LNCaP clone FGC (cell line): ENCODE data around the gene AP1M1.

Source experiments
- DNase-seq: peaks from one replicate; pipeline ENCODE4 v3.0.0-alpha.2; 2011; ENCODE audit warnings: low read depth
- H3K4me3 ChIP-seq: 2 replicates; pipeline ENCODE4 v1.5.1; 2011; ENCODE audit warnings: mild to moderate bottlenecking, low read depth, low read length, control low read depth
- TF ChIP-seq, protein P1 (sequence below): IDR thresholded peaks from 2 replicates; pipeline ENCODE4 v1.5.1; 2012; ENCODE audit warnings: mild to moderate bottlenecking; ENCODE audit not compliant: control insufficient read depth, insufficient read depth; ENCODE audit errors: extremely low read depth

AP1M1 gene

DNA sequence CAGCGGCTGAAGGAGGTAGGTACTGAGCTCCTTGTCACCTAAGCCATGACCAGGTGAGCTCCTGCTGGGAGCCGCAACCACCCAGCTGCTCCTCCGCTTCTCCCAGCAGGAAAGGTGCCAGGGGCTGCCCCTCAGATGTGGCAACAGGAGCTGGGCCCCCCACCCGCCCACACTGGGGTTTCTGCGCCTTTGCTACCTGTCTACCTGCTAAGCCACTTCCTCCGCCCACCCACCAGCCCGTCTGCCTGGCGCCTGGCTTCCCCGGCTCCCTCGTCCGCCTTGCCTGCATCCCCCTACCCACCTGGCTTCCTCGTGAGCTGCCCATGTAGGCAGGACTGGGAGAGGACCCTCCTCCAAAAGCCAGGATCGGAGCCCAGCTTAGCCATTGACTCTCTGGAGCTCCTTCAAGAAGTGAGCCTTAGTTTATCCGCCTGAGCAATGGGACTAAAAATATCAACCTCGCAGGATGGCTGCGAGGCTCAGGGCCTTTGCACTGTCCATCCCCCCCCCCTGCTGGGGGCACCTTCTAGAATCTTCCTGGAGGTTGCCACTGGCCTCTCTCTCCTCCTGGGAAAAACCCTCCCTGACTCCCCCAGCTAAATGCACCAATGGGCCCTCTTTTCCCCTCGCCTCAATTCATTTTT is 71.1 kb downstream of the AP1M1 start:
- TF ChIP-seq, protein P1, sequence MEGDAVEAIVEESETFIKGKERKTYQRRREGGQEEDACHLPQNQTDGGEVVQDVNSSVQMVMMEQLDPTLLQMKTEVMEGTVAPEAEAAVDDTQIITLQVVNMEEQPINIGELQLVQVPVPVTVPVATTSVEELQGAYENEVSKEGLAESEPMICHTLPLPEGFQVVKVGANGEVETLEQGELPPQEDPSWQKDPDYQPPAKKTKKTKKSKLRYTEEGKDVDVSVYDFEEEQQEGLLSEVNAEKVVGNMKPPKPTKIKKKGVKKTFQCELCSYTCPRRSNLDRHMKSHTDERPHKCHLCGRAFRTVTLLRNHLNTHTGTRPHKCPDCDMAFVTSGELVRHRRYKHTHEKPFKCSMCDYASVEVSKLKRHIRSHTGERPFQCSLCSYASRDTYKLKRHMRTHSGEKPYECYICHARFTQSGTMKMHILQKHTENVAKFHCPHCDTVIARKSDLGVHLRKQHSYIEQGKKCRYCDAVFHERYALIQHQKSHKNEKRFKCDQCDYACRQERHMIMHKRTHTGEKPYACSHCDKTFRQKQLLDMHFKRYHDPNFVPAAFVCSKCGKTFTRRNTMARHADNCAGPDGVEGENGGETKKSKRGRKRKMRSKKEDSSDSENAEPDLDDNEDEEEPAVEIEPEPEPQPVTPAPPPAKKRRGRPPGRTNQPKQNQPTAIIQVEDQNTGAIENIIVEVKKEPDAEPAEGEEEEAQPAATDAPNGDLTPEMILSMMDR = no peak
- H3K4me3 ChIP-seq = no peak overlapping the region
- DNase-seq = no peak

DNA sequence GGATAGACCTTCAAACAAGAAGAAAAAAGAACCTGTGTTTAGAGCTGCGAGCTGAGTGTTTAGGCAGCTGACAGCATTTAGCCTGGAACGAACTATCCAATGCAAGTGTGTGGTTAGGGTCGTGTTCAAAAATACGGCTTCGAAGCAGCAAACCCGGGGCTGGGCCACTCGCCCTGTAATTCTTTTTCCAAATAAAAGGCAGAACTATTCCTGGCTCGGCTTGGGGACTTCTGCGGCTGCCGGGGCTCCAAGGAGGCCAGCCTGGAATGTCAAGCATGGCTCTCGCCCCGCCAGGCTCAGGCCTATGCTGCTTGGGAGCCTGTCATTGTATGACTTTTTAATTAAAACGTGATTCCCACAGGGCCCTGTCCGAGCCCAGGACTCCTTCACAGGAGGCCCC is 75.2 kb downstream of the AP1M1 start:
- TF ChIP-seq, protein P1 = no peak
- no peak for DNase-seq
- no peak overlapping the region for H3K4me3 ChIP-seq

DNA sequence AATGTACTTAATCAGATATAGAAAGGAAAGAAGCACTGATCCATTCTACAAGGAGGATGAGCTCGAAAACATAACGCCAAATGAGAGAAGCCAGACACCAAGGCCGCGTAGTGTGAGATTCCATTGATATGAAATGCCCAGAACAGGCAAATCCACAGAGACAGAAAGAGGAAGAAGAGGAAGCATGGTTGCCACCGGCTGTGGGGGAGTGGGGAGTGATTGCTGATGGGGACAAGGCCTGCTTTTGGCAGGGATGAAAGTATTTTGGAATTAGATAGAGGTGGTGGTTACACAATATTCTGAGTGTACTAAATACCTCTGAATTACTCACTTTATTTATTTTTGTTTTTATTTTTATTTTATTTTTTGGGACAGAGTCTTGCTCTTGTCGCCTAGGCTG is 76.7 kb downstream of the AP1M1 start:
- TF ChIP-seq, protein P1 = no peak
- no peak for DNase-seq

DNA sequence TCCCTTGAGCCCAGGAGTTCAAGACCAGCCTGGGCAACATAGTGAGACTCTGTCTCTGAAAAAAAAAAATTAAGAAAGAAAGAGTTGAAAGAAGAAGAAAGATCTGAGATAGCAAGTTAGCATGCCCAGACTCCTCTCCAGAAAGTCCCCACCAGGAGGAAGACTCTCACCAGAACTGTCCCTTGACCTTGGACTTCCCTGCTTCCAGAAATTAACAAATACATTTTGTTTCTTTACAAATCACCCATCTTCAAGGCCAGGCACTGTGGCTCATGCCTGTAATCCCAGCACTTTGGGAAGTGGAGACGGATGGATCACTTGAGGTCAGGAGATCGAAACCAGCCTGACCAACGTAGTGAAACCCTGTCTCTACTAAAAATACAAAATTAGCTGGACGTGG is 82.6 kb downstream of the AP1M1 start:
- DNase-seq = no peak
- H3K4me3 ChIP-seq = no peak overlapping the region
- TF ChIP-seq, protein P1 = no peak

More for the DNA sequence above, 76.7 kb downstream of the AP1M1 start:
- H3K4me3 ChIP-seq = no peak overlapping the region

DNA sequence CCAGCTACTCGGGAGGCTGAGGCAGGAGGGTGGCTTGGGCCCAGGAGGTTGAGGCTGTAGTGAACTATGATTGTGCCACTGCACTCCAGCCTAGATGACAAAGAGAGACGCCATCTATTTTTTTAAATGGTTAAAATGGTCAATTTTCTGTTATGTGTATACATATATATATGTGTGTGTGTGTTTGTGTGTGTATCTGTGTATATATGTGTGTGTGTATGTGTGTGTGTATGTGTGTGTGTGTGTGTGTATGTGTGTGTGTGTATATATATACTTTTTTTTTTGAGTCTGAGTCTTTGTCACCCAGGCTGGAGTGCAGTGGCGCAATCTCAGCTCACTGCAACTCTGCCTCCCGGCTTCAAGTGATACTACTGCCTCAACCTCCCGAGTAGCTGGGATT is 84.0 kb downstream of the AP1M1 start:
- no peak overlapping the region for H3K4me3 ChIP-seq
- no peak for DNase-seq
- TF ChIP-seq, protein P1 = no peak

DNA sequence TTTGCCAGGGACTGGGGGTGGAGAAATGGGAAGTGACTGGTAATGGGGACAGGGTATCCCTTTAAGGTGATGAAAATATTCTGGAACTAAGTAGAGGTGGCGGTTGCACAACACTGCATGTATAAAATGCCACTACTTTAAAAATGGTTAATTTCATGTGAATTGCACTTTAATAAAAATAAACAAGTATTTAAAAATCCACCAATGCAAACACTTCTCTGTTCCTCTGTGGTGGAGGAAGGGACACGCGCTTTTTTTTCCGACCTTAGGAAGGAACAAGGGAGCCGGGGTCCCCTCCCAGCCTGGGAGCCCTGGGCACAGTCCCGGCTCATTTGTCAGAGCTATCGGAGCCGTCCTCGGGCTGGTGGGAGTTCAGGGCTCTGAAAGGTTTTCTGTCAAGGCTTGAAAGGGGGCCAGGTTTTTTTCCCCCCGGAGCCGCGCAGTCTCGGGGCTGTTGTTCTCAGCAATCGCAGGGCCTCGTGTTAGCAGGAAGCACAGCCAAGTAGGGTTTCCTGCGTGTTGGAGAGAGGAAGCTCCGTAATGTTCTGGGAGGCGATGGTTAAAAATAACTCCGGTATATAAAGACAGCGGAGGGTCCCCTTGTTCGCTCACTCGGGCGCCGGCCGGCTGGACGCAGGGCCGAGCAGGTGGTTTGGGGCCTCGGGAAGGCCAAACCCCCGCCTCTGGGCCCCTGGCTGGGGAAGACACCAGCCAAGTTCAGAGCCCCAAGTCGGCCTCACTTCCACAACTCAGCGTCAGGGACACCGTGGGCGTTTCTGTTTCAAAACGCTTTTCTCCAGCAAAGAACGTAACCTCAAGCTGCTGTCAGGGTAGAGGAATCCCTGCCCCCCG is 85.7 kb downstream of the AP1M1 start:
- no peak for DNase-seq
- no peak overlapping the region for H3K4me3 ChIP-seq
- TF ChIP-seq, protein P1 = no peak
